ENCODE measurements around the gene PTPN7. TPM values are rescaled to one million over a fixed set of nuclear protein-coding genes. Genes with fewer than 3 reads are reported as not detected.

Gene PTPN7
- total RNA-seq, 6 donors from 2014 or later, result 4.6 to 9.3 (median 7.7) TPM

DNA sequence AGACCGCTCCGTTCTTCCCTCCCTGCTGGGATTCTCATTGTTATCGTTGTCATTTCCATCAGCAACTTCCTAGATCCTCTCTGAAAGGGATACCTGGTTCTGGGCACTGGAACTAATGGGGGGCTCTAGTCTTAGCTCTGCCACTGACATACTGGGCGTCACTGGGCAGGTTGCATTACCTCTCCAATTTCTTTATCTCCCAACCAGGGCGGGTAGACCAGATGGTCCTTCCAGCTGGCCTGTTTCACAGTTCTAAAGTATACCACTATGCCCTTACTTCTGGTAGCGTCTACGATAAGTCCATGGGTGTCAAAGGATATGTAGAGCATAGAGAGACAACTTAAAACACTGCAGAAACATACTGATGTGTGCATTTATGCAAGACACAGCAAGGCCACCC, 36.3 kb downstream of the PTPN7 start:
- Histone ChIP-seq H3K36me3 (no peaks in the 10 kb centered on the region), H3K27ac (no peak overlapping the region), H3K4me3 (no peak overlapping the region), H3K27me3 (no peaks in the 10 kb centered on the region), H3K9me3 (no peaks in the 10 kb centered on the region), H3K4me1 (peaks cover 0 to 4% (median 1%) of the 10 kb centered on the region in 4 donors)
- 83 to 87% methylated on average over 7 of the region's 7 CpGs for WGBS, 2 donors
- ATAC-seq (ENCODE audit: low FRiP score in 2 of 2) (no peak), DNase-seq (no peak)
- no peak for TF ChIP-seq POLR2AphosphoS5 (IDR thresholded peaks at IDR 0.05)
- TF ChIP-seq EP300 (IDR thresholded peaks at IDR 0.05), result no peak
- TF ChIP-seq, protein P1, sequence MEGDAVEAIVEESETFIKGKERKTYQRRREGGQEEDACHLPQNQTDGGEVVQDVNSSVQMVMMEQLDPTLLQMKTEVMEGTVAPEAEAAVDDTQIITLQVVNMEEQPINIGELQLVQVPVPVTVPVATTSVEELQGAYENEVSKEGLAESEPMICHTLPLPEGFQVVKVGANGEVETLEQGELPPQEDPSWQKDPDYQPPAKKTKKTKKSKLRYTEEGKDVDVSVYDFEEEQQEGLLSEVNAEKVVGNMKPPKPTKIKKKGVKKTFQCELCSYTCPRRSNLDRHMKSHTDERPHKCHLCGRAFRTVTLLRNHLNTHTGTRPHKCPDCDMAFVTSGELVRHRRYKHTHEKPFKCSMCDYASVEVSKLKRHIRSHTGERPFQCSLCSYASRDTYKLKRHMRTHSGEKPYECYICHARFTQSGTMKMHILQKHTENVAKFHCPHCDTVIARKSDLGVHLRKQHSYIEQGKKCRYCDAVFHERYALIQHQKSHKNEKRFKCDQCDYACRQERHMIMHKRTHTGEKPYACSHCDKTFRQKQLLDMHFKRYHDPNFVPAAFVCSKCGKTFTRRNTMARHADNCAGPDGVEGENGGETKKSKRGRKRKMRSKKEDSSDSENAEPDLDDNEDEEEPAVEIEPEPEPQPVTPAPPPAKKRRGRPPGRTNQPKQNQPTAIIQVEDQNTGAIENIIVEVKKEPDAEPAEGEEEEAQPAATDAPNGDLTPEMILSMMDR (IDR thresholded peaks at IDR 0.05), result no peak
- no peak for TF ChIP-seq POLR2A (IDR thresholded peaks at IDR 0.05)

DNA sequence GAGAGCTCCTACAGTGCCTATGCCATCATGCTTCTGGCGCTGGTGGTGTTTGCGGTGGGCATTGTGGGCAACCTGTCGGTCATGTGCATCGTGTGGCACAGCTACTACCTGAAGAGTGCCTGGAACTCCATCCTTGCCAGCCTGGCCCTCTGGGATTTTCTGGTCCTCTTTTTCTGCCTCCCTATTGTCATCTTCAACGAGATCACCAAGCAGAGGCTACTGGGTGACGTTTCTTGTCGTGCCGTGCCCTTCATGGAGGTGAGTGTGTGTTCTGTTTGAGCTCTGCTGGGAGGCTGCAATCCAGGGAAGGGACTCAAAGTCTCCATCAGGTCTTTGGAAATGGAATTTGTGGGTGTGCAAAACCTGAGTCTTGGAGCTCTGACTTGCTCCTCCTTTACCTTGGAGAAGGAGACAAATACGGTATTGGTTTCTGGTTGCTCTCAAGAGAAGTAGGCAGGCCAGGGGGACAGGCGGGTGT, 37.0 kb downstream of the PTPN7 start:
- Histone ChIP-seq H3K9me3 (no peaks in the 10 kb centered on the region), H3K27ac (no peak overlapping the region), H3K36me3 (no peaks in the 10 kb centered on the region), H3K4me3 (no peak overlapping the region), H3K27me3 (no peaks in the 10 kb centered on the region), H3K4me1 (peaks cover 0 to 4% (median 1%) of the 10 kb centered on the region in 4 donors)
- ATAC-seq (ENCODE audit: low FRiP score in 2 of 2), result no peak
- WGBS, 2 donors, result 70 to 88% methylated on average over 6 to 10 of the region's 10 CpGs
- TF ChIP-seq POLR2A (IDR thresholded peaks at IDR 0.05), result no peak
- no peak for TF ChIP-seq POLR2AphosphoS5 (IDR thresholded peaks at IDR 0.05)
- TF ChIP-seq, protein P1 (IDR thresholded peaks at IDR 0.05), result no peak
- no peak for TF ChIP-seq EP300 (IDR thresholded peaks at IDR 0.05)
- no peak for DNase-seq

DNA sequence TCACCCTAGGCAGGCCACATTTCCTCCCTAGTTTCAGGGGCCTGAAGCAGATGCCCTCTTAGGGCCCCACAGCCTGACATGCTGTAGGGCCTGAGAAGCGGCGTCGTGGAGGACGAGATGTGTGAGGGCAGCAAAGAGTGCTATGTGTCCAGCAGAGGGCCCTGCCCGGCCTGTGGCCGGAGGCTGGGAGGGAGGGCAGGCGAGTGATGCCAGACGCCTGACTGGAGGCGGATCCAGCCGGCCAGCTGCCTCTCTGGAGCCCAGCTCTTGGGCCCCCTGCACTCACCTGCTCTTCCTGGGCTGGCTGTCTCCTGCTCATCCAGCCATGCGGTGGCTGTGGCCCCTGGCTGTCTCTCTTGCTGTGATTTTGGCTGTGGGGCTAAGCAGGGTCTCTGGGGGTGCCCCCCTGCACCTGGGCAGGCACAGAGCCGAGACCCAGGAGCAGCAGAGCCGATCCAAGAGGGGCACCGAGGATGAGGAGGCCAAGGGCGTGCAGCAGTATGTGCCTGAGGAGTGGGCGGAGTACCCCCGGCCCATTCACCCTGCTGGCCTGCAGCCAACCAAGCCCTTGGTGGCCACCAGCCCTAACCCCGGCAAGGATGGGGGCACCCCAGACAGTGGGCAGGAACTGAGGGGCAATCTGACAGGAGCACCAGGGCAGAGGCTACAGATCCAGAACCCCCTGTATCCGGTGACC, 37.6 kb downstream of the PTPN7 start, which contains the start of gene GPR37L1:
GPR37L1 (plus strand) TSS at position 279 of the 697 bp plus-strand sequence; CDS start at position 326, 47 bp downstream.
- DNase-seq, result peak; percentile 75 to 88
- H3K27ac ChIP-seq, result no peak within 1 kb of the TSS
- peak; percentile 73 to 83 for ATAC-seq (ENCODE audit: low FRiP score in 2 of 2)
- H3K36me3 ChIP-seq, result no peaks in the 10 kb centered on the region
- no peak within 1 kb of the TSS for H3K4me3 ChIP-seq
- TF ChIP-seq, protein P1 (IDR thresholded peaks at IDR 0.05), result peak; percentile 32 to 74 (median 41)
- TF ChIP-seq POLR2AphosphoS5 (IDR thresholded peaks at IDR 0.05), result no peak
- H3K4me1 ChIP-seq, result peaks cover 0 to 4% (median 1%) of the 10 kb centered on the region in 4 donors
- H3K9me3 ChIP-seq, result no peaks in the 10 kb centered on the region
- H3K27me3 ChIP-seq, result no peaks in the 10 kb centered on the region
- WGBS, 2 donors, result 57 to 62% methylated on average over 14 to 19 of the region's 19 CpGs

DNA sequence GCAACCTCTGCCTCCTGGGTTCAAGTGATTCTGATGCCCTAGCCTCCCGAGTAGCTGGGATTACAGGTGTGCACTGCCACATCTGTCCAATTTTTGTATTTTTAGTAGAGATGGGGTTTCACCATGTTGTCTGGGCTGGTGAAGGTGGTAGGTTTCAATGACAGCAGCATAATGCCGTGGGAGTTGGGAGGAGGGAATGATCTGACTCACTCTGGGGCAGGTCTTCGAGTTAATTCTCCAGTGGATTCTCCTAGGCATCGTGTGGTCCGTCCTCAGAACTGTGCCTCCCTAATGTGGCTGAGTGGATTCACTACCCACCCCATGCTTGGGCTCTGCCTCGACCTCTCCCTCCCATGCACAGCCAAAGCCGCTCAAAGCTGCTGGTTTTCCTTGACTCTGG, 39.4 kb downstream of the PTPN7 start:
- Histone ChIP-seq H3K27me3 (no peaks in the 10 kb centered on the region), H3K4me1 (peaks cover 0 to 4% (median 1%) of the 10 kb centered on the region in 4 donors), H3K9me3 (no peaks in the 10 kb centered on the region), H3K27ac (no peak overlapping the region), H3K36me3 (no peaks in the 10 kb centered on the region), H3K4me3 (no peak overlapping the region)
- DNase-seq (no peak), ATAC-seq (ENCODE audit: low FRiP score in 2 of 2) (no peak)
- TF ChIP-seq POLR2AphosphoS5 (IDR thresholded peaks at IDR 0.05) (no peak), EP300 (IDR thresholded peaks at IDR 0.05) (no peak), POLR2A (IDR thresholded peaks at IDR 0.05) (no peak)
- TF ChIP-seq, protein P1 (IDR thresholded peaks at IDR 0.05), result no peak
- 77 to 85% methylated on average over 7 of the region's 7 CpGs for WGBS, 2 donors
